ENCODE measurements around the gene VSTM4. TPM values are rescaled to one million over a fixed set of nuclear protein-coding genes. Genes with fewer than 3 reads are reported as not detected.

VSTM4 gene
- total RNA-seq, 1 donor from 2014 or later = 0.27 TPM

DNA sequence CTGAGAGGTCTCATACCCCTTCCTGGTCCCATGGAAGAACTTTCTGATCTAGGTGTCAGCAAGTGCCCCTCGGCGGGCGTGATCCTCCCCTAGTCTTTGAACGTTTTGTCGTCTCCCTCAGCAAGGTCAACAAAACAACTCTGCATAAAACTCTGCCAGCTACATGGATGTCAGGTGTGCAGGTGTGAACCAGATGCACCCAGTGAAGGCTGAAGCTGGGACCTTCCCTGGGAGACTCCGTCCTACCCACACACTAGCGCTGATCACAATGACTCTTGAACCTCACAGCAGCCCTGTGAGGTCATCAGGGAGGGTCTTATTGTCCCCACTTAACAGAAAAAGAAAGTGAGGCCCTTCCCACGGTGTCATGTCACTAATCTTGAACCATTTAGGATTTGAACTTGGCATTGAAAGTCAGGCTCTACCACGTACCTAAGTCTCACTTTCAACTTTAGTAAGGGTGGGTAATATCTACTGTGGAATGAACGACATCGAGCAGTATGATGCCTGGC is 68.1 kb downstream of the VSTM4 start:
- intact Hi-C loops (cut with micrococcal nuclease) = no loop called here

DNA sequence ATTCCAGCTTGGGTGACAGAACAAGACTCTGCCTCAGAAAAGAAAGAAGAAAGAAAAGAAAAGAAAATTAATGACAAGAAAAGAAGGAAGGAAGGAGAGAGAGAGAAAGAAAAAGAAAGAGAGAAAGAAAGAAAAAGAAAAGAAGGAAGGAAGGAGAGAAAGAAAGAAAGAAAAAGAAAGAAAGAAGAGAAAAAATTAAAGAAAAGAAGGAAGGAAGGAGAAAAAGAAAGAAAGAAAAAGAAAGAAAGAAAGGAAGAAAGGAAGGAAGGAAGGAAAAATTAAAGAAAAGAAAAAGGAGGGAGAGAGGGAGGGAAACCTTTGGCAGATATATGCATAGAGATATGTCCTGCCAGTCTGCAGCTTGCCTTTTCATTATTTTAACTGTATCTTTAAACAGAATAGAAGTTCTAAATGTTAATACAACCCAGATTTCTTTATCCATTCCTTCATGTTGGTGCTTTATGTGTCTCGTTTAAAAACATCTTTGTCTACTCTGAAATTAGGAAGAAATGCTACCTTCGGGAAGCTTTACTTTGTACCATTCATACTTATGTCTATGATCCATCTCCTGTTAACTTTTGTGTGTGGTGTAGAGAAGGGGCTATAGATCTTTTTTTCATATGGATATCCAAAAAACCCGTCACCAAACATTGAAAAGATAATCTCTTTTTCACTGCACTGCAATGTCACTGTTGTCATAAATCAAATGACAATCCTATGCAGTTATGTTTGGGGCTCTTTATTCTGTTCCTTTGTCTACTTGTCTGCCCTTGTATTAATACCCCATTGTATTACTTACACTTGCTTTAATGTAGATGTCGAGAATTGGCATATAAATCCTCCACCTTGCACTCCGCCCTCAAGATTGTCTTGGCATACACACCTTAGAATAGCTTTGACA is 70.8 kb downstream of the VSTM4 start:
- intact Hi-C loops (cut with micrococcal nuclease) = no loop called here

DNA sequence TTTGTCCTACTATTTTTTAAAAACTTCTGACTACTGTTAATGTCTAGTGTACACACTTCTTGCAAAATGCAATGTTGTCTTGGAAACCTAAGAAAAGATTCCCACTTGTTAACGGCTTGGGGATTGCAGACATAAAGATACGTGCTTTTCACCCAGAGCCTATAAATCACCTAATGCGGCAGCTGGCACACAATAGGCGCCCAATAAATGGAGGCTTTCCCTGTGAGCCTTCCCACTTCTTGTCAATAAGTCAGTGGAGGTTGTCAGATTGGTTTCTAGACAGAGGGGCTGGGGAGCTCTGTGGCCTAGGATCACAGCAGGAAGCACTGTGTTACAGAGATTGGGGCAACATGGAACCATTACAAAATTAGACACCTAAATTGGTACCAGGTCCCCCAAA is 74.7 kb downstream of the VSTM4 start:
- intact Hi-C loops (cut with micrococcal nuclease) = no loop called here

DNA sequence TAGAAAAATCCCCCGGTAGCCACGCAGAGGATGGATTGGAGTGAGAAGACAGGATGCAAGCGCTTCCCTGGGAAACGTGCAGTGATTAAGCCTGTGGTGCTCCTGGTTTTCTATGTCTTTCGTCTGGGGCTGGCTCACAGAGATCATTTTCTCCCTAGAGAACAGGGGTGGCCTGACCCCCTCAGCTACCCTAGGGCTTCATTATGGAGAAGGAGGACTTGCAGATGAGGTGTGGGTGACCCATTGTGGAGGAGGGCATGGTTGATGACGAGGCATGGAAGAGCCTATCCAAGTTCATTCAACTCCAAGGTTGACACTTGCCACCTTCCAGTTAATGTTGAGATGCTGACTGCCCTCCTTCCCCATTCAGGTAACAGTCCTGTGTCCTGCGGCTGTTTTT is 75.9 kb downstream of the VSTM4 start:
- intact Hi-C loops (cut with micrococcal nuclease) = no loop called here

DNA sequence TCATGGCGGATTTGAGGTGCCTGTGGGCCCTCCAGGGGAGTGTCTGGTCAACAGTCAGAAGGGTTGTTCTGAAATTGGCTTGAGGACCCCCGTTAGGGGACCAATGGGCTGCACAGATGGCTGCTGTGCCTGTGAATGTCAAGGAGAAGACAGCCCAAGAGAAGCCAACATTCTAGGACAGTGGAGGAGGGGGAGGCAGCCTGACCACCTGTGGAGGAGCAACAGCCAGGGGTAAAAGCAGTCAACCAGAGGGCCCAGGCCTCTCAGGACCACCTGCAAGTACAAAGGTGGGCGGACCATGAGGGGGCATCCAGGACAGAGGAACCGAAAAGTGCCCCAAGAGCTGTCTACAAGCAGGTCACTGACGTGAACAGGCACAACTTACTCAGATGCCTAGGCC is 76.6 kb downstream of the VSTM4 start:
- intact Hi-C loops (cut with micrococcal nuclease) = no loop called here

DNA sequence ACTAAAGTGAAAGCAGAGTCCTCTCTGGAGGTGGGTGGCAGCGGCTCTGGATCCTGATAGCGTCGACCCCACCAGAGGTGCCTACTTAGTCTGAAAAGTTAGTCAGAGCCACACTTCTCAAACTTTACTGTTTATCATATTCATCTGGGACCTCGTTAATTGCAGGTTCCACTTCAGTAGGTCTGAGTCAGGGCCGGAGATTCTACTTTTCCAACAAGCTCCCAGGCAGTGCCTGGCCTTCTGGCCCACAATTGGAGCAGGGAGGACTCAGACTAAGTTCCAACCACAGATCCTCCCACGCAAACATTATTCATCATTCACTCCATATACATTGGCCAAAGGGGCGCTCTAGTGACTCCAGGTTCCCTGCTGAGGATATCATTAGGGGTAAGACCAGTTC is 78.1 kb downstream of the VSTM4 start:
- intact Hi-C loops (cut with micrococcal nuclease) = no loop called here

DNA sequence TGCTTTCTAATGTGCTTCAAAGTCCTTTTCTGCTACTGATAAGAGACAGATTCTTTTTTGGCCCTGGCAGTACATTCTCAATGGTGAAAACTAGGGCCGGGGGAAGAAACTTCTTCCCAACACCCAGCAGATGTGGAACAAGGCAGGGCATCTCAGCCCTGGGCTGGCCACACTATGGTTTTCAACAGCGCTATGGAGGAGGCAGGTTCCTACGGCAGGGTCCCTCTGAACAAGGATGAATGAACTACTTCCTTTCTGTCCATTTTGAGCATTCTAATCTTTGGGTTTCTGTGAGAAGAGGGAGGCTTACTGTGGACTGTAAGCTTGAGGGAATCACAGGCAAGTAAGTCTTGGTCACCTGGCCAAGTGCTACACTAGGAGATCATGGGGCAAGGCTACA is 78.7 kb downstream of the VSTM4 start:
- intact Hi-C loops (cut with micrococcal nuclease) = no loop called here

DNA sequence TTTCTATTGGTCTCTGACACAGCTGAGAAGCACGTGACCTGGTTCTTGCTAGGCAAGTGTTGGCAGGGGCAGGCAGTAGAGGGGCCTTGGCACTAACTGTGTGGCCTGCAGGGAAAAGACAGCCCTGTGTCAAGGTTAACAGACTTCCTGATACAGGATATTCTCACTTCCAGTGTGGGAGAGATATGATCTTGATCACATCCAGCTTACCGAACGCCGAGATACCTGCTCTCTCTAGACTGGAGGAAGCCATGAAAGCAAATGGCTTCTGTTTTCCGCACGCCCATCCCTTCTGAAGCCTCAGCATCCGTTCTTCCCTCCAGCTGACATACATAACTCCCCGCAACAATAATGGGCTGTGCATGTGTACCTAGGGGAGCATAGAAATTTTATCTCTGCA is 79.4 kb downstream of the VSTM4 start:
- intact Hi-C loops (cut with micrococcal nuclease) = no loop called here

DNA sequence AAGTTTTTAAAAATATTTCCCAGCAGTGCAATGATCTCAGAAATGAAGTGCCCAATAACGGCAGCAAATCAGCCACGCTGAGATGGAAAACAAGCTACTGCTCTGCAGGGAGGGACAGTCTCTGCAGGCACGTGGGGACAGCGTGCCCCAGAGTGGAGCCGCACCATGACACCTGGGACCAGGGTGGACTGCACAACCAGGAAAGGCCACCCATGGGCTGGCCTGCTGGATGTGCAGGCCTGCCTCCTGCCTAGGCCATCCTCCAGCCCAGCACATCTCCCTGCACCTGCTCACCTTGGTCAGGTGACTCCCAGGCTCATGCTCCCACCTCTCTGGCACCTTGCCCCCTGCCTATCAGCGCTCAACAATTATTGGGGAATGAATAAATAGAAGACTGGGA is 80.4 kb downstream of the VSTM4 start:
- intact Hi-C loops (cut with micrococcal nuclease) = no loop called here

DNA sequence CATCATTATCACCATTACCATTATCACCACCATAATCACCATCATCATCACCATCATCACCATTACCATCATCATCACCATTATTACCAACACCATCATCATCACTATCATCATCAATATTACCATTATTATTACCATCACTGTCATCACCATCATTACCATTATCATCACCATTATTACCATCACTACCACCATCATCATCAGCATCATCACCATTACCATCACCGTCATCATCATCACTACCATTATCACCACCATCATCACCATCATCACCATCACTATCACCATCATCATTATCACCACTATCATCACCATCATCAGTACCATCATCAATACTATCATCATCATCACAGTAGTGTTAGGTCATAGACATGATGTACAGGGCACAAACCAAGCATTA is 81.4 kb downstream of the VSTM4 start:
- intact Hi-C loops (cut with micrococcal nuclease) = no loop called here

DNA sequence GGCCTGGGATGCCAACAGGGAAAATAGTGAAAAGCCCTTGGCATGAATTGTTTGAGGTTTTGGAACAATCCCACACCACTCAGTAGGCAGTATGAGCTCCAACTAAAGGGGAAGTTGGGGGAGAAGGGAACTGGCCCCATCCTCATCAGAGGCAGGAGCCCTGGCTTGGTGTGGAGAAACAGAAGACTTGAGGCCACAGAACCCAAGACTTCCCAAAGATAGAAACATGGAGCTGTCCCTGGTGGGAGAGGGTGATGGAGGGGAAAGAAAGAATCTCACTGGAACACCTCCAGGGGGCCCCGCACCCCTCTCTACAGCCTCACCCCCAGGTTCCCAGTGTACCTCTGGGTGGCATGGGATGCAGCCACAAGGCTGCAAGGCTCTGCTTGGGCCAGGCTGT is 85.7 kb downstream of the VSTM4 start:
- intact Hi-C loops (cut with micrococcal nuclease) = no loop called here

DNA sequence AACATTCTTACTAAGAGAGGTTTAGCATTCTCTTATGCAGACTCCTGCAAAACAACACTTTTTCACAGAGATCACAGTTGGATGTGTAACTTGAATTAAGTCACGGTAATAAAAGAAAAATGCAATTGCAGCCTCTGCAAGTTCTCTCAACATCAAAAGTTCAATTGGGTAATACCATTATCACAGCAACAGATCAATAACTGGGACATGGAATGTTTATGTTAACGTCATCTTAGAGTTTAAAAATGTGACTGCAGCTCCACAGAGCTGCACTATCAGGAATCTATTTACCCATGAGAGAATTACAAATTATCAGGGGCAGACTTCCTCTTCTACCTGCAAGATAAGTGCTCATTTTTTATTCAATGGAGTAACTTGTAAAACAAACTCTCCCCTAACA is 86.7 kb downstream of the VSTM4 start:
- intact Hi-C loops (cut with micrococcal nuclease) = no loop called here

DNA sequence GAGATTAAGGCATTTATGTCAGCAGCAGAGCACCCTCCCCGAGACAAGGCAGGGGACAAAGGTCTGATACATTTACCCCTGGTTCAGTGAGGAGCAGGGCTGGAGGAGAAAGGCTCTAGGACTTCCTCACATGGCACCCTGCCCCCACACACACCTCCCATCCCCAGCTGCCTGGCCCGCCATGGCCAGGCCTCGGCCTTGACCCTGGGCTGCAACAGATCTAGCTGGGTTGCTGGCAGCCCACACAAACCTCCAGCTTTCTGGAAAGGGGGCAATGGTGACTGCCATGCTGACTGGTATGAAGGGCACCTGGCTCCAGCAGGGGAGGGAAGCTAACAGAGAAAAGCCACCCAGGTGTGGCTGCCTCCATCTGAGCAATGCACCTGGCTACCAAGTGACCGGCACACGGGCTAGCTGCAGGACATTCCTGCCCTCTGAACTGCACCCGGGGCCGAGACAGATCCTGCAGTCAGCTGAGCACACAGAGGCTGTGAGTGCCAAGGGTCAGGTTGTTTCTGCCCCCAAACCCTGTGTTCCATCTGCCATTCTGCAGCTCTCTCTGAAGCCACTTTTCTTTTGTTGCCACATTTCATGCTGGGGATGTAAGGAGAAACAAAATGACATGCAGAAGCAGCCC is 89.9 kb downstream of the VSTM4 start:
- intact Hi-C loops (cut with micrococcal nuclease) = no loop called here

DNA sequence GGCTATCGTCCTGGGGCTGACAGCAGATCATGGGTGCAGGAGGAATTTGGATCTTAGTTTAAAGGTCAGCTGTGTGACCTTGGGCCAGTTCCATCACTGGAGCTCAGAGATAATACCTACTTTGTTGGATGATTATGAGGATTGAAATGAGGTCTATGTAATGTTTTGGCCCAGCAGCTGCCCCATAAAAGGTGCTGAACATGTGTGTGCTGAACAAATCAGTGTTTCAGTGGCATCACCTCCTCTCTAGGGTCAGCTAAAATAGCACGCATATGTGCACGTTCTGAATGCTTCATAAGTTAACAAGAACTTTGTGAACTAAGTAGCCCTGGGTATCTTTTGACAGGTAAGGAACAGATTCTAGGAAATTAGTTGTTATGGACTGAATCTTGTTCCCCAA is 90.8 kb downstream of the VSTM4 start:
- intact Hi-C loops (cut with micrococcal nuclease) = no loop called here

DNA sequence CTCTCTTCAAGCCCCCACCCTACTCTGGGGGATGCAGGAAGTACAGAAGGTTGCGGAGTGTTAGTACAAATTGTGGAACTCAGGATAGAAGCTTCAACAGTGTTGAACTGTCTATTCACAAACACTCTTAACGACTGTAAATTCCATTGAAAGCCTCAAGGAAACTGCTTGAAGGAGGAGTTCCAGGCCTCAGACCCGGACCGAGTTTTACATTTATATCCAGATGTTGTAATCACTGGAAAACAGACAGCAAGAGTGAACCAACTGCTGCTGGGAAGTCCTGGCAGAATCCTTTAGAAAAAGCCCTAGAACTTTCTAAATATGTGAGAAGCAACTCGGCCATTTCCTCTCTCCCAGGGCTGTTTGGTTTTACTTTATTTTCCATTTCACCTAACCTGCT is 91.6 kb downstream of the VSTM4 start:
- intact Hi-C loops (cut with micrococcal nuclease) = no loop called here

DNA sequence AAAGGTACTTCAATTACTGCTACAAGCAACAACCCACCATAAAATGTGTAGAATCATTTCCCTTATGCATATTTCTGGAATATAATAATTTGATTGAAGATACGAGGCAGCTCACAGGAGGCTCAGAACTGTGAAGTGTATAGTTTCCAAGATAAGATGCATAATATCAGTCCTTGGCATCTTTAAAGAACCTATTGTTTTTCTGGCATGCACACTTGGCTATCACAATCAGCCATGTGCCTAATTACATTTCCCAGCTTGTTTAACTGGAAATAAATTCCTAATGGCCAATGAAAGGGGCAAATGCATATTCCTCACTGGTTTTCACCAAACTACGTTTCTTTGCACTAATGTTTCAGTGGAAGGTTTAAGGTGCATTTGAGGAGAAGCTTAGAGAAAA is 92.3 kb downstream of the VSTM4 start:
- intact Hi-C loops (cut with micrococcal nuclease) = no loop called here

DNA sequence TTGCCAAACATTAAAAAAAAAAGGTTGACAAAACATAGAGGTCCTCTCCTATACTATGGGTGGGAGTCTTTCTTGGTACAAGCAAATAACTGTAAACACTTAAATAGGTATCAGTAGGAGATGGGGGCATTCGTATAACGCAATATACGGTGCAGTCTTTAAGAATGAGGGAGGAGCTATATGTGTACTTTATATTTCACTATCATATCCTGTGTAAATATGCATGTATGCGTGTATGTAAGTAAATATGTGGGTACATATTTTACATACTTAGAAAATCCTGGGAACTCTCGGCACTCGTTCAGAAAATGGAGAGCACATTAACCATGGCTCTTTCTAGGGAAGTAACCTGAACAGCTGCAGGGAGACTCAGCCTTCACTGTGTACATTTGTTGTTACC is 93.6 kb downstream of the VSTM4 start:
- intact Hi-C loops (cut with micrococcal nuclease) = no loop called here

DNA sequence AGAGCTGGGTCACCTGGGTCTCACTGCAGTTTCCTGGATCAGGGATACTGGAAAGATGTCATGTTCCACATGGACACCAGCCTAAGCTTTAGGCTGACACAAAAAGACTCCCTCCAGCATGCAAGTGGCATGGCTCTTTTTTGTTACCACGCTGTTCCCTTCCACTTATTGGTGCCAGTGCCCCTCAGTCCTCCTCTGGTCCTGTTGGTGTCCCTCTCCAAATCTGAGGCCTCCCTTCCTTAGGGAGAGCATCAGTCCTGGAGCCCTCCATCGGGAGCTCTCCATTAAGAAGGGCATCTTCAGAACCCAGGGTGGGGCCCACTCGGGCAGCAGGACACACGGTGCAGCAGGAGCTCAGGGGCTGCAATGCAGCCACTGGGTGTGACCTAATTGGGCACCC is 99.6 kb downstream of the VSTM4 start:
- intact Hi-C loops (cut with micrococcal nuclease) = no loop called here

DNA sequence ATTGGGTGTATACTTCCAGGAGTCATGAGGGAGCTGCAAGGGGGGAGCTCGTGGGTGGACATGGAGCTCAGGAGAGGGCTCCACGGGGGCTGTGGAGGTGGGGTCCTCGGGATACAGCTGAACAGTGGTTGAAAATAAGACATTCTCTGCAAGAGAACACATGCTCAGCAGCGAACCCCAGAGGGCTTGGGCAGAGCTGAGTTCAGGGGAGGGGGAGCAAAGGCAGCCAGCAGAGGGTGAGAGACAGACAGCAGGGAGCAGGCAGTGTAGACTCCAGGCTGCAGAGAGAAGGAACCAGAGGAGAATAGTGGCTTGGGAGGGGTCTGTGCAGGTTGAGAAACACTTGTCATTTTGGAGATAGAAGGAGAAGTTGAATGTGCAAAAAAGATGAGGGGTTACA is 102.7 kb downstream of the VSTM4 start:
- intact Hi-C loops (cut with micrococcal nuclease) = no loop called here

DNA sequence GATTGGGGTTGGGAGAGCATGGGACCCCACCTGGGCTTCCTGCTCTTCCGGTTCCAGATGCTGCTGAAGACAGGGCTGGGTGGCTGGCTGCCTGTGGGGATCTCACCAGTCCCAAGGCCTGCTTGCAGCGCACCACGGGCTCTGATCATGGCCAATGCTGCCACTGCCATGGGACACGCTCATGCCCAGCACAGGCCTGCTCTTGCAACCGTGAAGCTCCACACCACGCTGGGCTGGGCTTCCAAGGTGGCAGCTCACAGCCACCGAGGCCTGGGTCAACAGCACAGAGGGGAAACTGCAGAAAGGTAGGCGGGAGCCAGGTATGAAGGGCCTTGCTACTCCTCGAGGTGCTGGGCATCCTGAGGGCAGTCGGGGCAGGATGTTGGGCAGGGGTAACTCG is 103.6 kb downstream of the VSTM4 start:
- intact Hi-C loops (cut with micrococcal nuclease) = no loop called here

DNA sequence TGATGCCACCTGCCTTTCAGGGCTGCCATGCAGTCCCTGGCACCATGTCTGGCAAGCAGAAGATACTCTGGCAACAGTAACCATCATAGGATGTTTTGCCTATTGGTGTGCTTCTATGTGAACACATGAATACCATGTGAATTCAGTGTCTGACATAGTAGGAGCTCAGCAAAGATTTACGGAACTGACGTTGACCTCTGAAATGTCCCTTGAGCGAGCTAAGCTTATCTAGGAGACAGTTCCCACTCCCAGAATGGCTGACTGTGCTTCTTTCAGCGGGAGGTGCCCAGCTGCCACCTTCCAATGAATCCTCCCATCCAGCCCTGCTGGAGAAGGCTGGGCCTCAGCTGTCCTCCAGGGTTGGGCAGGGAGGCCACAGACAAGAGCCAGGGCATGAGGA is 104.5 kb downstream of the VSTM4 start:
- intact Hi-C loops (cut with micrococcal nuclease) = no loop called here

DNA sequence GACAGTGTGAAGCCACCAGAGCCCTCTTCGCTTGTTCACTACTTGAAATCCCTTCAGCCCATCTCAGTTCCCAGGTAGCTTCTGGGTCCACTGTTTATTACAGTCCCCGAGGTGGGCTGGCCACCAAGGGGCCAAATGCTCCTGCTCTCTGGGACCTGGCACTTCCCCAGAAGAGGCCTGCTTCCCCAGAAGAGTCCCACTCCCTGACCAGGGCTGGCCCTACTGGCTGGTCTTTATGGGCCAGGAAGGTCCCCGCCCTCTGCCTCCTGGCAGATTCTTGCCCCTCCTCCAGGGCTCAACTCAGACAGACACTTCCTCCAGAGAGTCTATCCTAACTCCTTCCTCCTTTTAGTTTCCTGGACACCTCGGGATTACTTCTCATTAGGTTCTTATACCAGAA is 105.0 kb downstream of the VSTM4 start:
- intact Hi-C loops (cut with micrococcal nuclease) = no loop called here

Data from T-helper 2 cell treated with Interferon-gamma antibody and Interleukin-4, amounts not matched to agents 100 ng/mL and 5 ng/mL, for 36 hours (primary cell).